Suprapubic skin (tissue), 4 donors: ENCODE data around the gene CREG2.

Source experiments
- CTCF ChIP-seq, 2 donors: fragments of 200-600 bp in 1 of 2; fragments of 450-650 bp in 1 of 2; sonication (generic) in 1 of 2; IDR thresholded peaks; one replicate each; pipeline ENCODE4 v1.5.1; 2016 to 2019; ENCODE audit warnings: antibody characterized with exemption in 2 of 2, mild to moderate bottlenecking in 1 of 2, moderate library complexity in 1 of 2
- POLR2A ChIP-seq, 2 donors: fragments of 450-650 bp; IDR thresholded peaks; one replicate each; pipeline ENCODE4 v1.6.1; 2017; ENCODE audit warnings: antibody characterized with exemption in 2 of 2, mild to moderate bottlenecking in 2 of 2, moderate library complexity in 2 of 2
- POLR2AphosphoS5 ChIP-seq, 3 donors: sonication (generic); formaldehyde crosslinking; IDR thresholded peaks; one replicate each; pipeline ENCODE4 v1.6.1; 2017; ENCODE audit warnings: antibody characterized with exemption in 3 of 3

GRCh38 chr2:101329026-101329425 lies 58.3 kb downstream of the CREG2 start:
- TF ChIP-seq CTCF (IDR thresholded peaks at IDR 0.05) (no peak), POLR2A (IDR thresholded peaks at IDR 0.05) (no peak), POLR2AphosphoS5 (IDR thresholded peaks at IDR 0.05) (no peak)
